HG02763 (cell line): Measurements from ENCODE around the gene UBA1.
A peak's percentile ranks its signal among the peaks of the same experiment; 100 is the strongest.

Experiments
- ATAC-seq: cut with Tn5 transposase; IDR thresholded peaks from one replicate; pipeline ENCODE4 v1.9.1; 2021; ENCODE audit warnings: mild to moderate bottlenecking, moderate library complexity; ENCODE audit not compliant: unreplicated experiment

Gene UBA1

GRCh38 chrX:47227334-47227583 lies 33.6 kb downstream of the UBA1 start:
- ATAC-seq: no peak

GRCh38 chrX:47228550-47229270 lies 35.1 kb downstream of the UBA1 start:
- no peak for ATAC-seq

DNA sequence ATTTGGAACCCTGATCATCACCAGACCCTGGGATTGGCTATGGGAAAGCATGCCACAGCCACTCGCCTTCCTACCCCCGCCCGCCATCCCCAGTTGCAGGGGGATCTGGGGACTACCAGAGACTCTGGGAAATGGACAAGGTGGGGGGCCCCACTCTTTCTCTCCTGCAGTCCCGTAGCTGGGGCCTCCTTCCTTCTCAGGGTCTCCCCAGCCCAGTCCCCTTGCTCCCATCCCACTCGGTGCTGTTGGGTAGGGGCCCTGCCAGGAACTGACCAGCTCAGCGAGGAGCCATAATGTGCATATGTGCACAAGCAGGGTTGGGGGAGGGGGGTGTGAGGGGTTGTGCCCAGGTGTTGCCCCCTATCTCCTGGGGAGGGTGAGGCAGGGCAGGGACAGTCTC lies 35.8 kb downstream of the UBA1 start:
- ATAC-seq: no peak

DNA sequence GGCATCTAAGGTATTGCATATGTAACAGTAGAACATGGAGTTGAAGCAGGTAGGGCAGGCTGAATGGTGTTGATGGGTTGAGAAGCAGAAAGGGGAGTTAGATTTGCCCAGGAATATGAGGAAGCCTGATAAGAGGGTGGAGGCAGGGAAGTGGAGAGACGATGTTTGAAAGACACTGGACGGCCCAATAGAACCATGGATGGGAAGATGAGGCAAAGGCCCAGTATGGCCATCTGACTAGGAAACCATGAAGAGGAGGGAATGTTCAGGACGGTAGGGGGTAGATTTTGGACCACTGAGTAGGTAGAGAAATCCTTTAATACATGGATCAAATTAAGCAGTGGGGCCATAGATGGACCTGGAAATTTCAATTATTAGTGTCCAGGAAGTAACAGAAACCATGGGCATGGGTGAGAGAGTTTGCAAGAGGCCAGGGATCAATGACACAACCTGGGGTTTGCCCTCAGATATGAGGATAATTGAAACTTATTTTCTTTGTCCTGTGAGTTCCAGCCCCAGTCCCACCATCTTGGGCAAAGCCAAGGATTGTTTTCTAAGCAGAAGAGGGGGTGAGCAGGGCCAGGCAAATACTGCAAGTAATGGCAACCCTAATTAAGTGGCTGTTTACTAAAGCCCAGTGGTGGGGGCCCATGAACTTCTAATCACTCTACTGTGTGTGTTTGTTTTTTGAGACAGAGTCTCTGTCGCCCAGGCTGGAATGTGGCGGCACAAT lies 36.7 kb downstream of the UBA1 start:
- ATAC-seq: no peak

DNA sequence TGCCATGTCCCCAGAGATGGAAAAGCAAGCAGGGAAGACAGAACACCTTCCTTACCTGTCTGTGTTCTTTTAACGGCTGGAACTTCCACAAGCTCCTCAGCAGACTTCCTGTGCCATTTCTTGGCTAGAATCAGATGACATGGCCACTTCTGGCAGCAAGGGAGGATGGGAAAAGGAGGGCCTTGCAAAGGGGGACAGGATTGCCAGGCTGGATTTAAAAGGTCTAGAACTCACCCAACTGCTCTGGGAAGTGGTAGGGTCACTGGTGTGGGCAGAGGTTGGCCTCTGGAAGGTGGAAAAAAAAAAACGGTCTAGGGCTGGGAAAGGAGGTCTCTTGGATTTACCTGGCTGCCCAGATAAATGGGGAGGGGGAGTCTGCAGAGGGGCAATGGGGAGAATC lies 37.5 kb downstream of the UBA1 start:
- ATAC-seq: no peak

GRCh38 chrX:47232197-47232802 lies 38.7 kb downstream of the UBA1 start:
- ATAC-seq: no peak

DNA sequence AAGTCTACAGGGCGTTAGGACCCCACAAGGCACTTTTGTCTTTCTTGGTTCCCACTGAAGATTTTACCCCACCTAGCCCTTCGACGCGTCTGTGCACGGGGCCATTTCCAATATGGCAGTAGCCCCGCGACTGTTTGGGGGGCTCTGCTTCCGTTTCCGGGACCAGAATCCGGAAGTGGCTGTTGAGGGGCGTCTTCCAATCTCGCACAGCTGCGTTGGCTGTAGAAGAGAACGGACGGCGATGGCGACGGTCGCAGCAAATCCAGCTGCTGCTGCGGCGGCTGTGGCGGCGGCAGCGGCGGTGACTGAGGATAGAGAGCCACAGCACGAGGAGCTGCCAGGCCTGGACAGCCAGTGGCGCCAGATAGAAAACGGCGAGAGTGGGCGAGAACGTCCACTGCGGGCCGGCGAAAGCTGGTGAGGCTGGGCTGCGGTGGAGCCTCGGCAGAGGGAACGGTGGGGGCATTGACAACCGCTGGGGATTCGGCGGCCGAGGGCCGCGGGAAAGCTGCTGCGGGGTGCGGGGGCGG lies 39.2 kb downstream of the UBA1 start, which contains the start of gene USP11:
Gene USP11 (plus strand): TSS at position 207 of the 530 bp plus-strand sequence. CDS start 35 bp downstream, at position 242.
- ATAC-seq: no peak

DNA sequence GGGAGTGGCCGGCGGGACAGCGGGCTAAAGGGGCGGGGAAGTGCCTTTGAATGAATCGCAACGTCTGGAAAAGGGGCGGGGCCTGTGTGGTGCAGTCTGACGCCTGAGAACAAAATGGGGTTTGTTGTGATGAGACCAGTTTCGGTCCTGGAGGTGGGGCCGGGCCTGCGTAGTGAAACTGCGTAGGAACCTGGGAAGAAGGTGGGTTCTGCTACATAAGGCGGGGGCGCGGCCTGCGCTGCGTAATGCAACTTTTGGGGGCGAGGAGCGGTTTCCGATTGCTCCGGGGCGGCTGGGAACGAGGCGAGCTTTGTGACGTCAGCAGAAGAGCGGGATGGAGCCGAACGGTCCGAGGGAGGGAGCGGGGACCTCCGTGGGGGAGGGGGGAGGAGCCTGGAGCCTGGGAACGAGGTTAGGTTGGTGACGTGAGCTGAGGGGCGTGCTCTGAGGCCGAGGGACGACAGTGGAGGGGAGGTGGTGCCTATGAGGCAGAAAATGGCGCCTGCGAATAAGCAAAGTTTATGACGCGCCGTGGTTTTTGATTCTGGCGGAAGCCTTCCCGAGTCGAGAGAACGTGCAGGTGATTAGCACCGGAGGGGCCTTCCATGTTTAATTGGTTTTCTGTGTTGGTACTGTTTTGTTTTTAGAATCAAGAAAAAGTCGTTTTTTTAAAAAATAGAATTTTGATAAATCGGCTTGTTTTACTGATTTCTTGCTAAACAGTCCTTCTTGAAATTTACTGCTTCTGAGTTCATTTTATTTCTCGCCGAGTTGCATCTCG lies 39.9 kb downstream of the UBA1 start:
- ATAC-seq: peak; percentile 79

DNA sequence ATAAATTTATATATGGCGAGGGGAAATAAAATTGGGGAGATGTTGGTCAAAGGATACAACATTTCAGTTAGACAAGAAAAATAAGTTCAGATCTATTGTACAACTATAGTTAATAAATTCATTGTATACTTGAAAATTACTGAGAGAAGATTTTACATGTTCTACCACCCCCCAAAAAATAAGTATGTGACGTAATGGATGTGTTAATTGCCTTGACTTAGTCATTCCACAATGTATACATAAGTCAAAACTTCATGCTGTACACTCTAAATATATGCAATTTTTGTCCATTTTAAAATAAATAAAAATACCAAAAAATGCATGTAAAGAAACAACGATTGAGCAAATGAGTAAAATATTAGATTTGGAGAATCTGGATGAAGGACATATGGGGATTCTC lies 41.0 kb downstream of the UBA1 start:
- ATAC-seq: no peak

DNA sequence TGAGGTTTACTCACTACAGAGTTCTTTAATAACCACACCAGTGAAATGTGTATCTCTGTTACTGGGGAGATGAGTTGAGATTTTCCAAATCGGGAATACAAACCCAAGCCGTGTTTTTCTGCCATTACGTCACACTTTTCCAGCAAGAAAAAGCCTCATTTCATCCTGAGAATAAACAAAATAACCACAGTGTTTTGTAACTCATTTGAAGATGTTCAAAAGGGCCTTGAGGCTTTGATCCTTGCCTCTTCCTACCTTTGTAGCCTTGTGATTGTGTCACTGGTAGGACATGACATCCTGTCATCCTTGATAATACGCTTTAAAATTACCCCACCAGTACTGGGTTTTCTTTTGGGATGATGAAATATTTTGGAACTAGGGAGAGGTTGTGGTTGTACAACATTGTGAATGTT lies 42.1 kb downstream of the UBA1 start:
- ATAC-seq: no peak

GRCh38 chrX:47239199-47239598 lies 45.6 kb downstream of the UBA1 start:
- ATAC-seq: no peak

GRCh38 chrX:47239898-47240545 lies 46.4 kb downstream of the UBA1 start:
- no peak for ATAC-seq

- ATAC-seq: no peak
These were observed 47.0 kb downstream of the UBA1 start for GRCh38 chrX:47240619-47241018.

DNA sequence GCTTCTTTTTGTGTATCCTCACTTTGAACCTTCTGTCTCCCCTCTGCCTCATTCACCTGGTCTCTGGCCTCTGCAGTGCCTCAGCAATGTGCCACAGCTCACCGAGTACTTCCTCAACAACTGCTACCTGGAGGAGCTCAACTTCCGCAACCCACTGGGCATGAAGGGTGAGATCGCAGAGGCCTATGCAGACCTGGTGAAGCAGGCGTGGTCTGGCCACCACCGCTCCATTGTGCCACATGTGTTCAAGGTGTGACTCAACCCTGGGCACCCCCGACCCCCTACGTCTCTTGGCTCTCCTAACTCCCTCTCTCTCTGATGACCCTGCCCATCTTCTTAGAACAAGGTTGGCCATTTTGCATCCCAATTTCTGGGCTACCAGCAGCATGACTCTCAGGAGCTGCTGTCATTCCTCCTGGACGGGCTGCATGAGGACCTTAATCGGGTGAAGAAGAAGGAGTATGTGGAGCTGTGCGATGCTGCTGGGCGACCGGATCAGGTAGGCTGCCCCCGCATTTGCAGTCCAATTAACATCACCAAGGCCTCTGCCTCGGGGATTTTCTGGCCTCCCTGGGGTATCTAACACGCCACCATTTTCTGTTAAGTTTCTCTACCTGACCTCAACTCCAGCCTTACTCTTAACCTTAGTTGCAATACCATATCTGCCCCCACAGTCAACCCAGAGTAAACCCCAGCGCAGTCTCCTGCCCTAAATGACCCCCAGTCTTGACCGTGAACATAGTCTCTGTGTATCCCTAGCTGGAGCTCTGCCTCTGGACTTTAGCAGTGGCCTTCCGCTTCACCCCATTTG lies 47.8 kb downstream of the UBA1 start:
- ATAC-seq: no peak

DNA sequence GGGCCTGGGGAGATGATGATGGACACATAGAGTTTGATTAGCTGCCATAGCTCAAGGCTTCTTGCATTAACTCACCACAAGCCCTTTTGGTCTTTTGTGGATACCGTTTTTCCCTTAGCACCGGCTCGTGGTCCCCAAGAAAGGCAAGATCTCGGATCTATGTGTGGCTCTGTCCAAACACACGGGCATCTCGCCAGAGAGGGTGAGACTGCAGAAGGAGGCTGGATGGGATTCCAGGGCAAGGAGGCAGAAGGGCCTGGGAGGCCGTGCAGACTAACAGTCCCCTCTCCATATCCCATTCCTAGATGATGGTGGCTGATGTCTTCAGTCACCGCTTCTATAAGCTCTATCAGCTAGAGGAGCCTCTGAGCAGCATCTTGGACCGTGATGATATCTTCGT lies 48.7 kb downstream of the UBA1 start:
- ATAC-seq: no peak

DNA sequence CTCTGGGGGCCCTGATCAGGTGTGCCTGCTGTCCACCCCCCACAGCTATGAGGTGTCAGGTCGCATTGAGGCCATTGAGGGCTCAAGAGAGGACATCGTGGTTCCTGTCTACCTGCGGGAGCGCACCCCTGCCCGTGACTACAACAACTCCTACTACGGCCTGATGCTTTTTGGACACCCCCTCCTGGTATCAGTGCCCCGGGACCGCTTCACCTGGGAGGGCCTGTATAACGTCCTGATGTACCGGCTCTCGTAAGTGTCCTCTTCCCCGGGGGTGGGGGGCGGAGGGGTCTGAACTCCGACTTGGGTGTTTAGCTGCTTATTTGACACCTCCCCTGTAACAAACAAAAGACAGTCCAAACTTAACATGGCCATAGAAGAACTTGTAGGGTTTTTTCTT lies 49.7 kb downstream of the UBA1 start:
- ATAC-seq: no peak

DNA sequence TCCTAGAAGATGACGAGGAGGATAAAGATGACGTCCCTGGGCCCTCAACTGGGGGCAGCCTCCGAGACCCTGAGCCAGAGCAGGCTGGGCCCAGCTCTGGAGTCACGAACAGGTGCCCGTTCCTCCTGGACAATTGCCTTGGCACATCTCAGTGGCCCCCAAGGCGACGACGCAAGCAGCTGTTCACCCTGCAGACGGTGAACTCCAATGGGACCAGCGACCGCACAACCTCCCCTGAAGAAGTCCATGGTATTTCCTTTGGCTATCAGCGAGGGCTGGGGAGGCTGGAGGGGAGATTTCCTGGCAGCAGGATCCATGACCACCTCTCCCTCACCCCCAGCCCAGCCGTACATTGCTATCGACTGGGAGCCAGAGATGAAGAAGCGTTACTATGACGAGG lies 51.0 kb downstream of the UBA1 start:
- no peak for ATAC-seq

- ATAC-seq: no peak
These were observed 51.5 kb downstream of the UBA1 start for GRCh38 chrX:47245156-47245555.

DNA sequence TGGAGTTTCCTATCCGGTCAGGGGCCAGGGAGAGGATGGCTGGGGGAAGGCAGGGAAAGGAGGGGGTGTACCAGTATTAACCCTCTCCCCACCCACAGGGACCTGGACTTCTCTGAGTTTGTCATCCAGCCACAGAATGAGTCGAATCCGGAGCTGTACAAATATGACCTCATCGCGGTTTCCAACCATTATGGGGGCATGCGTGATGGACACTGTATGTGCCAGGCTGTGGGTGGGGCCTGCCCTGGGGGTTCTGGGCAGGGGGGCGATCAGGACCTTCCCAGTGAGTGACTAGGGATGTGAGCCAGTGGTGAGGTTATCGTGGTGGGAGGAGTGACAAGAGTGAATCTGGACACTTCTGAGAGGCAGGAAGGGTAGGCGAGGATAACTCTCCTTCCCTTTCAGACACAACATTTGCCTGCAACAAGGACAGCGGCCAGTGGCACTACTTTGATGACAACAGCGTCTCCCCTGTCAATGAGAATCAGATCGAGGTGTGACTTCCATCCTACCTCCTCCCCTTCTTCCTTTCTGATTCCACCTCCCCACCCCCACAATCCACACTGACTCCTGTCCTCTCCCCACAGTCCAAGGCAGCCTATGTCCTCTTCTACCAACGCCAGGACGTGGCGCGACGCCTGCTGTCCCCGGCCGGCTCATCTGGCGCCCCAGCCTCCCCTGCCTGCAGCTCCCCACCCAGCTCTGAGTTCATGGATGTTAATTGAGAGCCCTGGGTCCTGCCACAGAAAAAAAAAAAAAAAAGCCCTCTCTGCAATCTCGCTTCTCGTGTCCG lies 53.8 kb downstream of the UBA1 start:
- ATAC-seq: no peak
